ENCODE results near the gene PARM1.

DNA sequence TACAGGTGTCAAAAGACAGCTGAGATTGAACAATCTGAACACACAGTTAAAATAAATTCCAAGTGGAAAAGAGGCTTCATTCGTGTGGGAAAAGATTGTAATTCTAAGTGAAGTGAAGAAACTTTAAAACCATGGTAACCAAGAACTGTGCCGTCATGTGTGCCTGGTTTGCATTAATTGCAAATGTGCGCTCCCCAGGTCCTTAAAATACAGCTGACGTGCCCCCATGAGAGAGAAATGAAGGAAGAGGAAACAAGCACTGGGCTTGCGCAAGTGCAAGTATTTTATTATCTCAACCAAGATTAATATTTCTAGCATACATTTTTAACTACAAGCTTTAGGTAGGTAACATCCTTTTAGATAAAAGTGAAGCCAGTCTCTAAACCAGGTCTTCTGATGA lies 92.5 kb downstream of the PARM1 start:
- no peak for TF ChIP-seq TAF1 (IDR thresholded peaks at IDR 0.05; ENCODE audit: low read depth)
- no peak for TF ChIP-seq CEBPB (IDR thresholded peaks at IDR 0.05)
- no peak for TF ChIP-seq NFIC (IDR thresholded peaks at IDR 0.05)
